Astrocyte (in vitro differentiated cells and primary cell): ENCODE results near the gene MYLK3. TPM values are rescaled to one million over a fixed set of nuclear protein-coding genes. Genes with fewer than 3 reads are reported as not detected.

Experiments
- DNase-seq: peaks from one replicate; pipeline ENCODE4 v3.0.0-alpha.2; 2010; ENCODE audit warnings: low read depth
- FAIRE-seq: peaks from 2 replicates; lab custom pipeline; 2011; peaks lifted over from hg19 to GRCh38; lab: Jason Lieb, UNC
- H2AFZ ChIP-seq: 2 replicates; pipeline ENCODE4 v1.6.0; 2012; ENCODE audit warnings: low read depth, low read length, inconsistent platforms
- H3K27ac ChIP-seq: 2 replicates; pipeline ENCODE4 v1.5.1; 2011; ENCODE audit warnings: low read depth, low read length, inconsistent platforms
- H3K27me3 ChIP-seq: 2 replicates; pipeline ENCODE4 v1.6.0; 2011; ENCODE audit warnings: low read length, inconsistent platforms; ENCODE audit not compliant: insufficient read depth
- H3K36me3 ChIP-seq: 2 replicates; pipeline ENCODE4 v1.5.1; 2011; ENCODE audit warnings: low read length, inconsistent platforms; ENCODE audit not compliant: insufficient read depth
- H3K4me1 ChIP-seq: 2 replicates; pipeline ENCODE4 v1.5.1; 2011; ENCODE audit warnings: low read length, inconsistent platforms; ENCODE audit not compliant: insufficient read depth
- H3K4me2 ChIP-seq: 2 replicates; pipeline ENCODE4 v1.6.0; 2012; ENCODE audit warnings: low read length, inconsistent platforms
- H3K4me3 ChIP-seq: 2 replicates; pipeline ENCODE4 v1.5.1; 2011; ENCODE audit warnings: low read depth, mild to moderate bottlenecking, low read length, inconsistent platforms; ENCODE audit not compliant: insufficient read depth
- H3K79me2 ChIP-seq: 2 replicates; pipeline ENCODE4 v1.6.0; 2012; ENCODE audit warnings: mild to moderate bottlenecking, low read length, inconsistent platforms; ENCODE audit not compliant: insufficient read depth
- H3K9ac ChIP-seq: 2 replicates; pipeline ENCODE4 v1.6.0; 2012; ENCODE audit warnings: mild to moderate bottlenecking, low read length, inconsistent platforms
- H3K9me3 ChIP-seq: 2 replicates; pipeline ENCODE4 v1.5.1; 2012; ENCODE audit warnings: low read depth, mild to moderate bottlenecking, low read length, inconsistent platforms; ENCODE audit not compliant: insufficient read depth
- H4K20me1 ChIP-seq: 2 replicates; pipeline ENCODE4 v1.6.0; 2012; ENCODE audit warnings: low read length, inconsistent platforms; ENCODE audit not compliant: insufficient read depth
- H3K27ac Mint-ChIP-seq: one replicate; pipeline ENCODE4 v1.8.0; 2021; ENCODE audit warnings: mild to moderate bottlenecking, mixed read lengths; ENCODE audit not compliant: unreplicated experiment
- H3K27me3 Mint-ChIP-seq: one replicate; pipeline ENCODE4 v1.8.0; 2021; ENCODE audit warnings: low read depth, mixed read lengths; ENCODE audit not compliant: unreplicated experiment
- H3K36me3 Mint-ChIP-seq: one replicate; pipeline ENCODE4 v1.8.0; 2021; ENCODE audit warnings: low read depth, mixed read lengths; ENCODE audit not compliant: unreplicated experiment
- H3K4me1 Mint-ChIP-seq: one replicate; pipeline ENCODE4 v1.8.0; 2021; ENCODE audit warnings: low read depth, mixed read lengths; ENCODE audit not compliant: unreplicated experiment
- H3K4me3 Mint-ChIP-seq: one replicate; pipeline ENCODE4 v1.8.0; 2021; ENCODE audit warnings: mild to moderate bottlenecking, moderate library complexity, mixed read lengths; ENCODE audit not compliant: unreplicated experiment
- H3K9me3 Mint-ChIP-seq: one replicate; pipeline ENCODE4 v1.8.0; 2021; ENCODE audit warnings: mild to moderate bottlenecking, mixed read lengths; ENCODE audit not compliant: unreplicated experiment
- CTCF ChIP-seq: IDR thresholded peaks from 2 replicates; pipeline ENCODE4 v1.5.1; 2011; ENCODE audit warnings: low read depth, mild to moderate bottlenecking, inconsistent platforms, low read length, moderate library complexity; ENCODE audit not compliant: insufficient read depth
- EZH2 ChIP-seq: IDR thresholded peaks from 2 replicates; pipeline ENCODE4 v1.6.1; 2012; ENCODE audit warnings: mild to moderate bottlenecking, low read length, inconsistent platforms; ENCODE audit not compliant: insufficient read depth
- total RNA-seq: library from RNA; stranded (reverse); gene quantifications from 2 replicates; pipeline ENCODE4 v1.2.1, GENCODE V29; 2021

Gene MYLK3
- total RNA-seq, 1 donor from 2014 or later = 1.3 TPM

DNA sequence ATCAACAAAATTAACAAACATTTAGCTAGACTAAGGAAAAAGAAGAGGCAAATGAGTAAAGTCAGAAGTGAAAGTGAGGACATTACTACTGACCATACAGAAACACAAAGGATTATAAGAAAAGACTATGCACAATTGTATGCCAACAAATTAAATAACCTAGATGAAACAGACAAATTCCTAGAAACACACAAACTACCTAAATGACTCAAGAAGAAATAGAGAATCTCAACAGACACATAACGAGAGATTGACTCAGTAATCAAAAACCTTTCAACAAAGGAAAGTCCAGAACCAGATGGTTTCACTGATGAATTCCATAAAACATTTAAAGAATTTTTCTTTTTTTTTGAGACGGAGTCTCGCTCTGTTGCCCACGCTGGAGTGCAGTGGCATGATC is 35.7 kb upstream of the MYLK3 start:
- Histone ChIP-seq H3K4me3 (no peak overlapping the region), H3K36me3 (no peaks in the 10 kb centered on the region), H3K27ac (no peak overlapping the region), H2AFZ (no peak overlapping the region), H3K9ac (no peak overlapping the region), H3K4me2 (no peak overlapping the region), H3K4me1 (no peaks in the 10 kb centered on the region), H4K20me1 (no peaks in the 10 kb centered on the region), H3K27me3 (no peaks in the 10 kb centered on the region), H3K79me2 (no peaks in the 10 kb centered on the region), H3K9me3 (no peaks in the 10 kb centered on the region)
- H3K27me3 Mint-ChIP-seq = no peaks in the 10 kb centered on the region
- H3K36me3 Mint-ChIP-seq = no peaks in the 10 kb centered on the region
- peaks cover 8% of the 10 kb centered on the region for H3K4me1 Mint-ChIP-seq
- H3K9me3 Mint-ChIP-seq = peaks cover 6% of the 10 kb centered on the region
- no peak overlapping the region for H3K27ac Mint-ChIP-seq
- H3K4me3 Mint-ChIP-seq = no peak overlapping the region
- no peak for FAIRE-seq
- DNase-seq = no peak
- TF ChIP-seq EZH2 (no peak), CTCF (no peak)

- Histone ChIP-seq H3K4me1 (no peaks in the 10 kb centered on the region), H3K4me3 (no peak overlapping the region), H3K36me3 (no peaks in the 10 kb centered on the region), H2AFZ (no peak overlapping the region), H3K9ac (no peak overlapping the region), H3K27ac (no peak overlapping the region), H3K4me2 (no peak overlapping the region), H4K20me1 (no peaks in the 10 kb centered on the region), H3K79me2 (no peaks in the 10 kb centered on the region), H3K27me3 (no peaks in the 10 kb centered on the region), H3K9me3 (peaks cover 4% of the 10 kb centered on the region)
- Mint-ChIP-seq H3K36me3 (no peaks in the 10 kb centered on the region), H3K4me3 (no peak overlapping the region), H3K27me3 (no peaks in the 10 kb centered on the region), H3K9me3 (peaks cover 6% of the 10 kb centered on the region), H3K4me1 (peaks cover 4% of the 10 kb centered on the region), H3K27ac (no peak overlapping the region)
- DNase-seq (no peak), FAIRE-seq (no peak)
- TF ChIP-seq CTCF (no peak), EZH2 (no peak)
Observed at GRCh38 chr16:46782320-46782719, 34.2 kb upstream of the MYLK3 start.

- Mint-ChIP-seq H3K9me3 (peaks cover 3% of the 10 kb centered on the region), H3K27ac (no peak overlapping the region), H3K27me3 (no peaks in the 10 kb centered on the region), H3K4me1 (no peaks in the 10 kb centered on the region), H3K4me3 (no peak overlapping the region), H3K36me3 (no peaks in the 10 kb centered on the region)
- no peak for TF ChIP-seq EZH2
- no peak for TF ChIP-seq CTCF
- FAIRE-seq (no peak), DNase-seq (no peak)
- H3K36me3 ChIP-seq = no peaks in the 10 kb centered on the region
- no peaks in the 10 kb centered on the region for H4K20me1 ChIP-seq
- H2AFZ ChIP-seq = no peak overlapping the region
- no peak overlapping the region for H3K27ac ChIP-seq
- no peak overlapping the region for H3K4me3 ChIP-seq
- H3K27me3 ChIP-seq = no peaks in the 10 kb centered on the region
- H3K79me2 ChIP-seq = no peaks in the 10 kb centered on the region
- H3K4me1 ChIP-seq = no peaks in the 10 kb centered on the region
- no peak overlapping the region for H3K9ac ChIP-seq
- no peak overlapping the region for H3K4me2 ChIP-seq
- H3K9me3 ChIP-seq = peaks cover 4% of the 10 kb centered on the region
Observed at GRCh38 chr16:46777804-46778203, 29.7 kb upstream of the MYLK3 start.
